ENCODE data around the gene YAP1.
"Not testable (repeated sequence)": the region's sequence is repeated elsewhere in the genome, so short reads cannot be mapped to it uniquely, and the experiment has no call there.

YAP1 gene

GRCh38 chr11:102254047-102254446, 143.8 kb downstream of the YAP1 start:
- 79 to 83% methylated on average over 5 of the region's 5 CpGs for whole genome bisulfite sequencing, 2 experiments
- H3K27me3 ChIP-seq (ENCODE audit: control insufficient read depth, insufficient read depth, low read length, poor library complexity, severe bottlenecking): no peaks in the 10 kb centered on the region
- no peaks in the 10 kb centered on the region for H3K4me1 ChIP-seq (ENCODE audit: control insufficient read depth, insufficient read depth, low read length)
- no peak overlapping the region for H3K27ac ChIP-seq (ENCODE audit: insufficient read depth, low read depth, low read length, poor library complexity, severe bottlenecking)
- H3K4me3 ChIP-seq (ENCODE audit: insufficient read depth, low read depth, low read length): no peak overlapping the region
- H3K36me3 ChIP-seq (ENCODE audit: control insufficient read depth, insufficient read depth, low read length): no peaks in the 10 kb centered on the region
- no peaks in the 10 kb centered on the region for H3K9me3 ChIP-seq (ENCODE audit: control insufficient read depth, low read length)

GRCh38 chr11:102256251-102256650, 146.0 kb downstream of the YAP1 start:
- no peaks in the 10 kb centered on the region for H3K4me1 ChIP-seq (ENCODE audit: control insufficient read depth, insufficient read depth, low read length)
- no peak overlapping the region for H3K4me3 ChIP-seq (ENCODE audit: insufficient read depth, low read depth, low read length)
- no peak overlapping the region for H3K27ac ChIP-seq (ENCODE audit: insufficient read depth, low read depth, low read length, poor library complexity, severe bottlenecking)
- no peaks in the 10 kb centered on the region for H3K9me3 ChIP-seq (ENCODE audit: control insufficient read depth, low read length)
- no peaks in the 10 kb centered on the region for H3K27me3 ChIP-seq (ENCODE audit: control insufficient read depth, insufficient read depth, low read length, poor library complexity, severe bottlenecking)
- H3K36me3 ChIP-seq (ENCODE audit: control insufficient read depth, insufficient read depth, low read length): no peaks in the 10 kb centered on the region
- WGBS, 2 experiments: 95 to 100% methylated on average over 4 of the region's 4 CpGs

- Histone ChIP-seq H3K4me3 (ENCODE audit: insufficient read depth, low read depth, low read length) (no peak overlapping the region), H3K4me1 (ENCODE audit: control insufficient read depth, insufficient read depth, low read length) (no peaks in the 10 kb centered on the region), H3K9me3 (ENCODE audit: control insufficient read depth, low read length) (no peaks in the 10 kb centered on the region), H3K27ac (ENCODE audit: insufficient read depth, low read depth, low read length, poor library complexity, severe bottlenecking) (no peak overlapping the region), H3K27me3 (ENCODE audit: control insufficient read depth, insufficient read depth, low read length, poor library complexity, severe bottlenecking) (no peaks in the 10 kb centered on the region), H3K36me3 (ENCODE audit: control insufficient read depth, insufficient read depth, low read length) (no peaks in the 10 kb centered on the region)
- 33 to 86% methylated on average over 1 of the region's 2 CpGs for WGBS, 2 experiments
Measured at GRCh38 chr11:102260241-102260640, 150.0 kb downstream of the YAP1 start.

- peaks cover 9% of the 10 kb centered on the region for H3K27me3 ChIP-seq (ENCODE audit: control insufficient read depth, insufficient read depth, low read length, poor library complexity, severe bottlenecking)
- WGBS, 2 experiments: 83 to 96% methylated on average over 3 of the region's 3 CpGs
Measured at GRCh38 chr11:102263379-102264003, 153.2 kb downstream of the YAP1 start.

DNA sequence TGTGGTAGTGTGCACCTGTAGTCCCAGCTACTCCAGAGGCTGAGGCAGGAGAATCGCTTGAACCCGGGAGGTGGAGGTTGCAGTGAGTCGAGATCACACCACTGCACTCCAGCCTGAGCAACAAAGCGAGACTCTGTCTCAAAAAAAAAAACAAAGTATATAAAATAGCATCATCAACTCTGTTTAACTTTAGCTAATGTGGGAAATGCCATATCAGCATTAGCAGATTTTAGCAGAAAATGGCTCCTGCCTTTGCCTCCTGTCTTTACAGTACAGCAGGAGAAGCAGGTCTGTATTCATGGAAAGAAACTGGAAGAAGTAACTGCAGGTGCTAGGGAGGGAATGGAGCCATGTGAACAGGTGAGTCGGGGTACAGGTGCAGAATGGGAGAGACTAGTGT, 154.5 kb downstream of the YAP1 start:
- H3K36me3 ChIP-seq (ENCODE audit: control insufficient read depth, insufficient read depth, low read length); H3K9me3 ChIP-seq (ENCODE audit: control insufficient read depth, low read length); H3K4me3 ChIP-seq (ENCODE audit: insufficient read depth, low read depth, low read length); H3K4me1 ChIP-seq (ENCODE audit: control insufficient read depth, insufficient read depth, low read length); H3K27ac ChIP-seq (ENCODE audit: insufficient read depth, low read depth, low read length, poor library complexity, severe bottlenecking): not testable (repeated sequence)
- peaks cover 20% of the 10 kb centered on the region for H3K27me3 ChIP-seq (ENCODE audit: control insufficient read depth, insufficient read depth, low read length, poor library complexity, severe bottlenecking)
- 94 to 96% methylated on average over 5 of the region's 5 CpGs for whole genome bisulfite sequencing, 2 experiments

More at GRCh38 chr11:102263379-102264003, 153.2 kb downstream of the YAP1 start:
- no peak overlapping the region for H3K27ac ChIP-seq (ENCODE audit: insufficient read depth, low read depth, low read length, poor library complexity, severe bottlenecking)
- H3K36me3 ChIP-seq (ENCODE audit: control insufficient read depth, insufficient read depth, low read length): no peaks in the 10 kb centered on the region
- H3K4me3 ChIP-seq (ENCODE audit: insufficient read depth, low read depth, low read length): no peak overlapping the region
- H3K9me3 ChIP-seq (ENCODE audit: control insufficient read depth, low read length): no peaks in the 10 kb centered on the region
- H3K4me1 ChIP-seq (ENCODE audit: control insufficient read depth, insufficient read depth, low read length): no peaks in the 10 kb centered on the region

DNA sequence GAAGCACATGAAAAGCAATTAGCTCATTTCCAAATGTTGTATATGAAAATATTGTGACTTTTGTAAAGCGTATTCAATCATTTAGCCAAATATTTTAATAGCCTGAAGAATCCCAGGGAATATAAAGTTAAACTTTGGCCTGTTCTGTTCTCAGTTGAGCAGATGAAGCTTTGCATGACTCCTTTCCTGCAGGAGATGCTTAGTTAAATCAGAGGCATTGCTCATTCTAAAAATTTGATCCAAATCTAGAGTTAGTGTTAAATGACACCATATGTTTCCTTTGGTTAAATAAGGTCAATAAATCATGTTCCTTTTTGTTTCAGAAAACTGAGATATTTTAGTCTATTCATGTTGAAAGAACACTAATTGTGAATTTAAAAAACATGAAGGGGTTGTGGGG, 155.9 kb downstream of the YAP1 start:
- H3K27me3 ChIP-seq (ENCODE audit: control insufficient read depth, insufficient read depth, low read length, poor library complexity, severe bottlenecking): peaks cover 20% of the 10 kb centered on the region
- no peaks in the 10 kb centered on the region for H3K4me1 ChIP-seq (ENCODE audit: control insufficient read depth, insufficient read depth, low read length)
- H3K4me3 ChIP-seq (ENCODE audit: insufficient read depth, low read depth, low read length): no peak overlapping the region
- WGBS, 2 experiments: 100% methylated on average over 1 of the region's 1 CpG; no CpG with 5 or more reads in 1 of the 2 experiments
- H3K27ac ChIP-seq (ENCODE audit: insufficient read depth, low read depth, low read length, poor library complexity, severe bottlenecking): no peak overlapping the region
- H3K36me3 ChIP-seq (ENCODE audit: control insufficient read depth, insufficient read depth, low read length): no peaks in the 10 kb centered on the region
- H3K9me3 ChIP-seq (ENCODE audit: control insufficient read depth, low read length): no peaks in the 10 kb centered on the region

GRCh38 chr11:102267609-102268008, 157.4 kb downstream of the YAP1 start:
- H3K27ac ChIP-seq (ENCODE audit: insufficient read depth, low read depth, low read length, poor library complexity, severe bottlenecking): no peak overlapping the region
- no peaks in the 10 kb centered on the region for H3K36me3 ChIP-seq (ENCODE audit: control insufficient read depth, insufficient read depth, low read length)
- no peaks in the 10 kb centered on the region for H3K9me3 ChIP-seq (ENCODE audit: control insufficient read depth, low read length)
- H3K4me3 ChIP-seq (ENCODE audit: insufficient read depth, low read depth, low read length): no peak overlapping the region
- no peaks in the 10 kb centered on the region for H3K4me1 ChIP-seq (ENCODE audit: control insufficient read depth, insufficient read depth, low read length)
- 91 to 92% methylated on average over 5 of the region's 5 CpGs for WGBS, 2 experiments
- peaks cover 20% of the 10 kb centered on the region for H3K27me3 ChIP-seq (ENCODE audit: control insufficient read depth, insufficient read depth, low read length, poor library complexity, severe bottlenecking)

- WGBS, 2 experiments: 38 to 44% methylated on average over 39 of the region's 39 CpGs
- no peaks in the 10 kb centered on the region for H3K4me1 ChIP-seq (ENCODE audit: control insufficient read depth, insufficient read depth, low read length)
- H3K9me3 ChIP-seq (ENCODE audit: control insufficient read depth, low read length): no peaks in the 10 kb centered on the region
- H3K27me3 ChIP-seq (ENCODE audit: control insufficient read depth, insufficient read depth, low read length, poor library complexity, severe bottlenecking): peaks cover 20% of the 10 kb centered on the region
- H3K27ac ChIP-seq (ENCODE audit: insufficient read depth, low read depth, low read length, poor library complexity, severe bottlenecking): no peak overlapping the region
- H3K36me3 ChIP-seq (ENCODE audit: control insufficient read depth, insufficient read depth, low read length): no peaks in the 10 kb centered on the region
- H3K4me3 ChIP-seq (ENCODE audit: insufficient read depth, low read depth, low read length): peak overlapping the region; percentile 24
Measured at GRCh38 chr11:102268083-102268984, 158.1 kb downstream of the YAP1 start.

DNA sequence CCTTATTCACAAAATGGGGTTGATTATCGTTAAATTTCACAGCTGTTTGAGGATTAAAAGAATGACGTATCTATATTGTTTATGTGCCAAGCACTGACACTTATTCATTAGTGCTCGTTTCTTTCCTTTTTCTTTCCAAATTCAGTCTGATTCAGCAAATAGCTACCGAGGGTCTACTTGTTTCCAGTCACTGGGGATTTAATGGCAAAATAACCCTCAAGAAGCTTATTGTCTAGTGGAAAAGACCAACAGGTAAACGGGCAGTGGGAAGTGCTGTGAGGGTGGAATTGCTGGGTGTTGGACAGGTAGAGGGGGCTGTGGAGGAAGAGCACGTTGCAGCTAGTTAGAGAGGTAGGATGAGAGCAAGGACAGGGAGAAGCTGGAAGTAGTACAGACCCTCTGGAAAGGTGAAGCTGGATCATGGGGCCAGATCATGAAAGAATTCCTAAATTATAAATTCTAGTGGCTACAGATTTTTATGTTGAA, 158.8 kb downstream of the YAP1 start:
- H3K27me3 ChIP-seq (ENCODE audit: control insufficient read depth, insufficient read depth, low read length, poor library complexity, severe bottlenecking): peaks cover 20% of the 10 kb centered on the region
- no peaks in the 10 kb centered on the region for H3K9me3 ChIP-seq (ENCODE audit: control insufficient read depth, low read length)
- H3K4me1 ChIP-seq (ENCODE audit: control insufficient read depth, insufficient read depth, low read length): no peaks in the 10 kb centered on the region
- H3K27ac ChIP-seq (ENCODE audit: insufficient read depth, low read depth, low read length, poor library complexity, severe bottlenecking): no peak overlapping the region
- 54 to 57% methylated on average over 6 of the region's 6 CpGs for WGBS, 2 experiments
- peak overlapping the region; percentile 23 for H3K4me3 ChIP-seq (ENCODE audit: insufficient read depth, low read depth, low read length)
- no peaks in the 10 kb centered on the region for H3K36me3 ChIP-seq (ENCODE audit: control insufficient read depth, insufficient read depth, low read length)

GRCh38 chr11:102269927-102270326, 159.7 kb downstream of the YAP1 start:
- H3K36me3 ChIP-seq (ENCODE audit: control insufficient read depth, insufficient read depth, low read length): no peaks in the 10 kb centered on the region
- 87 to 89% methylated on average over 2 of the region's 2 CpGs for WGBS, 2 experiments
- H3K27ac ChIP-seq (ENCODE audit: insufficient read depth, low read depth, low read length, poor library complexity, severe bottlenecking): no peak overlapping the region
- H3K27me3 ChIP-seq (ENCODE audit: control insufficient read depth, insufficient read depth, low read length, poor library complexity, severe bottlenecking): peaks cover 20% of the 10 kb centered on the region
- no peaks in the 10 kb centered on the region for H3K9me3 ChIP-seq (ENCODE audit: control insufficient read depth, low read length)
- no peaks in the 10 kb centered on the region for H3K4me1 ChIP-seq (ENCODE audit: control insufficient read depth, insufficient read depth, low read length)
- no peak overlapping the region for H3K4me3 ChIP-seq (ENCODE audit: insufficient read depth, low read depth, low read length)
